Right atrium auricular region (tissue), 2 donors: ENCODE results near the gene IL6ST. TPM values are rescaled to one million over a fixed set of nuclear protein-coding genes. Genes with fewer than 3 reads are reported as not detected.

Experiments used
- DNase-seq: peaks from one replicate; pipeline ENCODE4 v3.0.0-alpha.2; 2019; ENCODE audit warnings: low spot score
- H3K27ac ChIP-seq, 2 donors: fragments of 200-600 bp; sonication (generic); 1 replicate in 1 of 2; 2 replicates in 1 of 2; pipeline ENCODE4 v1.5.1; 2016 to 2019
- H3K27me3 ChIP-seq, 2 donors: fragments of 200-600 bp; sonication (generic); one replicate each; pipeline versions ENCODE4 v1.5.1 to v1.6.0; 2017 to 2019
- H3K36me3 ChIP-seq: fragments of 200-600 bp; sonication (generic); one replicate; pipeline ENCODE4 v1.5.1; 2016
- H3K4me1 ChIP-seq, 2 donors: fragments of 200-600 bp; sonication (generic); one replicate each; pipeline versions ENCODE4 v1.5.1 to v1.6.0; 2017 to 2019
- H3K4me3 ChIP-seq, 2 donors: fragments of 200-600 bp; sonication (generic); 1 replicate in 1 of 2; 2 replicates in 1 of 2; pipeline ENCODE4 v1.5.1; 2017 to 2019; ENCODE audit warnings: mild to moderate bottlenecking in 1 of 2, moderate library complexity in 1 of 2
- H3K9me3 ChIP-seq, 2 donors: fragments of 200-600 bp; sonication (generic); one replicate each; pipeline ENCODE4 v1.5.1; 2019
- CTCF ChIP-seq, 2 donors: fragments of 200-600 bp; sonication (generic); IDR thresholded peaks; one replicate each; pipeline ENCODE4 v1.5.1; 2019; ENCODE audit warnings: antibody characterized with exemption in 2 of 2
- total RNA-seq, 2 donors: library from RNA; depleted of rRNA; stranded (reverse); fragments of >200 nt; gene quantifications; one replicate each; pipeline ENCODE4 v1.1.0, GENCODE V29; 2016

IL6ST gene
- total RNA-seq, 2 donors from 2014 or later: 244 to 263 TPM

- Histone ChIP-seq H3K4me1 (peaks cover 0 to 4% of the 10 kb centered on the region in 2 donors), H3K4me3 (no peak overlapping the region), H3K27me3 (no peaks in the 10 kb centered on the region), H3K36me3 (no peaks in the 10 kb centered on the region), H3K9me3 (no peaks in the 10 kb centered on the region), H3K27ac (no peak overlapping the region)
- peak; percentile 43 for DNase-seq
- TF ChIP-seq CTCF (IDR thresholded peaks at IDR 0.05): no peak
Measured at GRCh38 chr5:55919625-55920024, 75.1 kb downstream of the IL6ST start.

GRCh38 chr5:55918087-55919035 lies 76.4 kb downstream of the IL6ST start:
- no peaks in the 10 kb centered on the region for H3K4me1 ChIP-seq
- no peak overlapping the region for H3K27ac ChIP-seq
- no peaks in the 10 kb centered on the region for H3K9me3 ChIP-seq
- H3K4me3 ChIP-seq: no peak overlapping the region
- DNase-seq: peak; percentile 48
- no peak for TF ChIP-seq CTCF (IDR thresholded peaks at IDR 0.05)
- no peaks in the 10 kb centered on the region for H3K36me3 ChIP-seq
- H3K27me3 ChIP-seq: no peaks in the 10 kb centered on the region

- Histone ChIP-seq H3K27me3 (no peaks in the 10 kb centered on the region), H3K4me1 (no peaks in the 10 kb centered on the region), H3K36me3 (no peaks in the 10 kb centered on the region), H3K4me3 (no peak overlapping the region), H3K27ac (no peak overlapping the region), H3K9me3 (no peaks in the 10 kb centered on the region)
- no peak for DNase-seq
- no peak for TF ChIP-seq CTCF (IDR thresholded peaks at IDR 0.05)
Measured at GRCh38 chr5:55917402-55918086, 77.2 kb downstream of the IL6ST start.

- Histone ChIP-seq H3K27ac (no peak overlapping the region), H3K36me3 (no peaks in the 10 kb centered on the region), H3K4me1 (no peaks in the 10 kb centered on the region), H3K9me3 (no peaks in the 10 kb centered on the region), H3K27me3 (no peaks in the 10 kb centered on the region), H3K4me3 (no peak overlapping the region)
- no peak for TF ChIP-seq CTCF (IDR thresholded peaks at IDR 0.05)
- DNase-seq: peak; percentile 23
Measured at GRCh38 chr5:55916986-55917385, 77.8 kb downstream of the IL6ST start.

- H3K27me3 ChIP-seq: no peaks in the 10 kb centered on the region
- no peak overlapping the region for H3K27ac ChIP-seq
- no peak for DNase-seq
- H3K9me3 ChIP-seq: no peaks in the 10 kb centered on the region
- H3K4me1 ChIP-seq: no peaks in the 10 kb centered on the region
- no peaks in the 10 kb centered on the region for H3K36me3 ChIP-seq
- TF ChIP-seq CTCF (IDR thresholded peaks at IDR 0.05): no peak
- H3K4me3 ChIP-seq: no peak overlapping the region
Measured at GRCh38 chr5:55915783-55916182, 79.0 kb downstream of the IL6ST start.
